ENCODE data around the gene ITGB7.

DNA sequence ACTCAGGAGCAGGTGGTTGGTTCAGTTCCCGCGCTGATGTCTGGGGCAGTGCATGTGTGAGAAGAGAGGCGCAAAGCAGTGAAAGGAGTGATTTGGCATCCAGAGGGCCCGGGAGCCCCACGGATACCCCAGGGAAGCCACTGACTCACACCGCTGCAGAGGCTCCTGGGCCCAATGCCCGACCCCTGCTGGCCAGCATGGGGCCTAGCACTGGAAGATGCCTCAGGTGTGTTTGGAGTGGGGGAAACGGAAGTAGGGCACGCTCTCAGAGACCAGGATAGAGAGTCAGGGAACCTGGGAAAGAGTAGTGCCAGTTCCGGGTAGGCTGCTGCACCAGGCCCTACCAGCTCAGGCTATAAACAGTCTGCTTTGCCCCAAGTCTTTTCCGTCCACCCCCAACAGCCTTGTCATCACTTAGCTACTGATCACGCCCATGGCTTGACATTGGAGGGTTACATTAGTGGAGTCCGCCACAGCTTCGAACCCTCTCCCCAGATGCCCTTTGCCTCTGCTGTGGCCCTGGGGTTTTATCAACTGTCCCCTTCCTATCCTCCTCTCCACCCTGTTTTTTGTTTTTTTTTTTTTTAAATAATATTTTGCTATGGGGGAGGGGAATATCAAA lies 16.8 kb downstream of the ITGB7 start:
- TF ChIP-seq, protein P1, sequence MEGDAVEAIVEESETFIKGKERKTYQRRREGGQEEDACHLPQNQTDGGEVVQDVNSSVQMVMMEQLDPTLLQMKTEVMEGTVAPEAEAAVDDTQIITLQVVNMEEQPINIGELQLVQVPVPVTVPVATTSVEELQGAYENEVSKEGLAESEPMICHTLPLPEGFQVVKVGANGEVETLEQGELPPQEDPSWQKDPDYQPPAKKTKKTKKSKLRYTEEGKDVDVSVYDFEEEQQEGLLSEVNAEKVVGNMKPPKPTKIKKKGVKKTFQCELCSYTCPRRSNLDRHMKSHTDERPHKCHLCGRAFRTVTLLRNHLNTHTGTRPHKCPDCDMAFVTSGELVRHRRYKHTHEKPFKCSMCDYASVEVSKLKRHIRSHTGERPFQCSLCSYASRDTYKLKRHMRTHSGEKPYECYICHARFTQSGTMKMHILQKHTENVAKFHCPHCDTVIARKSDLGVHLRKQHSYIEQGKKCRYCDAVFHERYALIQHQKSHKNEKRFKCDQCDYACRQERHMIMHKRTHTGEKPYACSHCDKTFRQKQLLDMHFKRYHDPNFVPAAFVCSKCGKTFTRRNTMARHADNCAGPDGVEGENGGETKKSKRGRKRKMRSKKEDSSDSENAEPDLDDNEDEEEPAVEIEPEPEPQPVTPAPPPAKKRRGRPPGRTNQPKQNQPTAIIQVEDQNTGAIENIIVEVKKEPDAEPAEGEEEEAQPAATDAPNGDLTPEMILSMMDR (IDR thresholded peaks at IDR 0.05), result no peak
- no peak for TF ChIP-seq POLR2A (IDR thresholded peaks at IDR 0.05)

Measured in lower leg skin (tissue), 3 donors.